Loucy (cell line): ENCODE results near the gene ZFYVE28.

Source experiments
- H2AFZ ChIP-seq: fragments of 200-600 bp; sonication (generic); 2 replicates; pipeline ENCODE4 v1.6.0; 2016; ENCODE audit warnings: antibody characterized with exemption, mild to moderate bottlenecking, low read length, moderate library complexity
- H3F3A ChIP-seq: fragments of 200-600 bp; 2 replicates; pipeline ENCODE4 v1.6.0; 2016; ENCODE audit warnings: antibody characterized with exemption, low read depth, mild to moderate bottlenecking
- H3K27me3 ChIP-seq: fragments of 200-600 bp; sonication (generic); 2 replicates; pipeline ENCODE4 v1.6.1; 2014; ENCODE audit warnings: low read length, mild to moderate bottlenecking; ENCODE audit not compliant: insufficient read depth, poor library complexity, severe bottlenecking
- H3K36me3 ChIP-seq: fragments of 200-600 bp; sonication (generic); 2 replicates; pipeline ENCODE4 v1.6.1; 2016; ENCODE audit warnings: low read length; ENCODE audit not compliant: insufficient read depth
- H3K4me1 ChIP-seq: fragments of 200-600 bp; sonication (generic); 2 replicates; pipeline ENCODE4 v1.5.1; 2014; ENCODE audit warnings: low read length, mild to moderate bottlenecking; ENCODE audit not compliant: insufficient read depth, poor library complexity, severe bottlenecking
- H3K4me2 ChIP-seq: fragments of 200-600 bp; sonication (generic); 2 replicates; pipeline ENCODE4 v1.6.0; 2014; ENCODE audit warnings: antibody characterized with exemption, low read length, low read depth, mild to moderate bottlenecking; ENCODE audit not compliant: poor library complexity, severe bottlenecking
- H3K4me3 ChIP-seq: fragments of 200-600 bp; sonication (generic); 2 replicates; pipeline ENCODE4 v1.5.1; 2014; ENCODE audit warnings: low read length, mild to moderate bottlenecking, mixed read lengths; ENCODE audit not compliant: poor library complexity, severe bottlenecking
- H3K79me2 ChIP-seq: fragments of 200-600 bp; sonication (generic); 2 replicates; pipeline ENCODE4 v1.6.1; 2014; ENCODE audit warnings: low read length; ENCODE audit not compliant: insufficient read depth
- H3K9ac ChIP-seq: fragments of 200-600 bp; sonication (generic); 2 replicates; pipeline ENCODE4 v1.6.0; 2014; ENCODE audit warnings: mild to moderate bottlenecking, low read depth, low read length, moderate library complexity; ENCODE audit not compliant: poor library complexity, severe bottlenecking
- H3K9me2 ChIP-seq: fragments of 200-600 bp; sonication (generic); replicated peaks from 2 replicates; pipeline ENCODE4 v1.6.1; 2016; ENCODE audit warnings: low read depth, low read length, mixed read lengths
- H3K9me3 ChIP-seq: fragments of 200-600 bp; sonication (generic); 2 replicates; pipeline ENCODE4 v1.6.1; 2014; ENCODE audit warnings: mild to moderate bottlenecking, antibody characterized with exemption, low read length, low read depth; ENCODE audit not compliant: insufficient read depth
- H4K20me1 ChIP-seq: fragments of 200-600 bp; sonication (generic); 2 replicates; pipeline ENCODE4 v1.6.0; 2014; ENCODE audit warnings: antibody characterized with exemption, low read length, mild to moderate bottlenecking; ENCODE audit not compliant: insufficient read depth, poor library complexity, severe bottlenecking
- CTCF ChIP-seq: fragments of 200-600 bp; sonication (generic); conservative IDR thresholded peaks from 2 replicates; pipeline ENCODE4 v1.5.1; 2014; ENCODE audit warnings: mild to moderate bottlenecking, antibody characterized with exemption, low read length
- EZH2phosphoT487 ChIP-seq: fragments of 200-600 bp; IDR thresholded peaks from 2 replicates; pipeline ENCODE4 v1.6.1; 2018; ENCODE audit warnings: antibody characterized with exemption, mild to moderate bottlenecking, moderate library complexity, borderline replicate concordance

ZFYVE28 gene

DNA sequence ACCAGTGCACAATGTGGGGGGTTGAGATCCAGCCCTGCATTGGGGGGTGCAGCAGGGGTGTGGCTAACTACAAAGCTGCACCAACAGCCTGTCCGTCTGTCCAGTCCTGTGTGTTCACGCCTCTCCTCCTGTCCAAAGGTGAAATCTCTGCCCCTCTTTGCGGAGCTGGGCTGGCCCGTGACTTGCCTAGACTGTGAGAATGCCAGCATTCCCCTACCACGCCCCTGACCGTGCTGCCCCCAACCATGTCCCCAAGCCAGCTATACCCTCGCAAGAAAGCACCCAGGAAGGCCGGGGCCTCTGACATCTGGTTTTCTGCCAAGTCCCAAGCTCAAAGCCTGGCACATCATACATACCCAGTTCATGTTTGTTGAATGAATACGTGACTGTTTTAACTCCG, 19.2 kb downstream of the ZFYVE28 start:
- H3F3A ChIP-seq: no peaks in the 10 kb centered on the region
- no peaks in the 10 kb centered on the region for H3K9me3 ChIP-seq
- H4K20me1 ChIP-seq: no peaks in the 10 kb centered on the region
- H3K4me1 ChIP-seq: no peaks in the 10 kb centered on the region
- no peaks in the 10 kb centered on the region for H3K27me3 ChIP-seq
- H3K9ac ChIP-seq: no peak overlapping the region
- TF ChIP-seq CTCF: no peak
- TF ChIP-seq EZH2phosphoT487: no peak
- no peak overlapping the region for H3K4me2 ChIP-seq
- no peak overlapping the region for H3K4me3 ChIP-seq
- no peak overlapping the region for H2AFZ ChIP-seq
- no peaks in the 10 kb centered on the region for H3K9me2 ChIP-seq
- no peaks in the 10 kb centered on the region for H3K36me3 ChIP-seq
- no peaks in the 10 kb centered on the region for H3K79me2 ChIP-seq

DNA sequence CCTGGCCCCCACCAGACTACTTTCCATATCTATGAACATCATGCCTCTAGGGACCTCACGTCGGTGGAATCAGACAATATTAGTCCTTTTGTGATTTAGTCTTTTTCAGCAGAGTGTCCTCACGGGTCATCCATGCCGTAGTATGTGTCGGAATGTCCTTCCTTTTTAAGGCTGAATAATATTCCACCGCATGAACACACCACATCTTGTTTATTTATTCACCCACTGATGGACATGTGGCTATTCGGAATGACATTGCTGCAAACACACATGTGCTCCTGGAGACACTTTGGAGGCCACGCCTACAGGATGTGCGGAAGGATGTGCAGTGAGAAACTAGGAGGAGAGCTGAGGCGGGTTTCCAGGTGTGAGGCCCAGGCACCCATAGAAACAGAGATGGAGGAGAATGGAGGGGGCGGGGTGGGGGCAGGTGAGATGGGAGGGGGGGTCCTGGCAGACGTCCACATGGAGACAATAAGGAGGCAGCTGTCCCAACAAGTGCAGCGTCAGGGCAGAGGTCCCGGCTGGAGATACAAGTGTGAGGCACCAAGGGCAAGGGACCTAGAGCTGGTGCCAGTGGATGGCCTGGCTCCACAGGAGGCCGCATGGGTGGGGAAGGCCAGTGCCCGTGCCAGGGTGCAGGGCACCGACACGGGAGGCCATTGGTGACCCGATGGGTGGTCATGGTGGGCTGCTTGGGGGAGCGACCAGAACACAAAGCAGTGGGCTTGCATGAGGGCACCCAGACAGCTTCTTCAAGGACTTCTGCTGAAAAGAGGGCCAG, 20.7 kb downstream of the ZFYVE28 start:
- H3K9me3 ChIP-seq: no peaks in the 10 kb centered on the region
- H3K36me3 ChIP-seq: no peaks in the 10 kb centered on the region
- H3K27me3 ChIP-seq: no peaks in the 10 kb centered on the region
- H3K79me2 ChIP-seq: no peaks in the 10 kb centered on the region
- no peak overlapping the region for H3K9ac ChIP-seq
- no peak for TF ChIP-seq CTCF
- TF ChIP-seq EZH2phosphoT487: no peak
- H3K4me2 ChIP-seq: no peak overlapping the region
- no peaks in the 10 kb centered on the region for H3K4me1 ChIP-seq
- no peaks in the 10 kb centered on the region for H4K20me1 ChIP-seq
- no peaks in the 10 kb centered on the region for H3K9me2 ChIP-seq
- no peak overlapping the region for H2AFZ ChIP-seq
- no peak overlapping the region for H3K4me3 ChIP-seq
- H3F3A ChIP-seq: no peaks in the 10 kb centered on the region

GRCh38 chr4:2396781-2397368, 21.6 kb downstream of the ZFYVE28 start:
- H3K27me3 ChIP-seq: no peaks in the 10 kb centered on the region
- TF ChIP-seq EZH2phosphoT487 (no peak), CTCF (no peak)
- H3K36me3 ChIP-seq: no peaks in the 10 kb centered on the region
- no peaks in the 10 kb centered on the region for H3K9me3 ChIP-seq
- no peaks in the 10 kb centered on the region for H3K9me2 ChIP-seq
- H3K79me2 ChIP-seq: no peaks in the 10 kb centered on the region
- no peaks in the 10 kb centered on the region for H3K4me1 ChIP-seq
- no peaks in the 10 kb centered on the region for H4K20me1 ChIP-seq
- H3K9ac ChIP-seq: no peak overlapping the region
- H3K4me3 ChIP-seq: no peak overlapping the region
- H3F3A ChIP-seq: no peaks in the 10 kb centered on the region
- H2AFZ ChIP-seq: no peak overlapping the region
- H3K4me2 ChIP-seq: no peak overlapping the region
